DMS114 treated with DMSO at 0.1 percent for 48 hours (cell line): Measurements from ENCODE around the gene TBX2.
"Not testable (repeated sequence)": the region's sequence is repeated elsewhere in the genome, so short reads cannot be mapped to it uniquely, and the experiment has no call there.

ENCODE experiments used
- DNase-seq: peaks from one replicate; lab custom pipeline; 2025; ENCODE audit not compliant: unreplicated experiment; lab: John Stamatoyannopoulos, UW

TBX2 gene

GRCh38 chr17:61427567-61427966 lies 27.9 kb downstream of the TBX2 start:
- DNase-seq = no peak

GRCh38 chr17:61429274-61429673 lies 29.6 kb downstream of the TBX2 start:
- no peak for DNase-seq

- not testable (repeated sequence) for DNase-seq
Measured at GRCh38 chr17:61429831-61430230, 30.2 kb downstream of the TBX2 start.

GRCh38 chr17:61431594-61432311 lies 32.1 kb downstream of the TBX2 start:
- DNase-seq = no peak

- no peak for DNase-seq
Measured at GRCh38 chr17:61436273-61436672, 36.6 kb downstream of the TBX2 start.

GRCh38 chr17:61436995-61437704 lies 37.5 kb downstream of the TBX2 start:
- no peak for DNase-seq

GRCh38 chr17:61440697-61441096 lies 41.1 kb downstream of the TBX2 start:
- DNase-seq = no peak

- not testable (repeated sequence) for DNase-seq
Measured at GRCh38 chr17:61441507-61441906, 41.9 kb downstream of the TBX2 start.

- no peak for DNase-seq
Measured at GRCh38 chr17:61442136-61442775, 42.6 kb downstream of the TBX2 start.

- DNase-seq = no peak
Measured at GRCh38 chr17:61442878-61443474, 43.3 kb downstream of the TBX2 start.

GRCh38 chr17:61443475-61443882 lies 43.8 kb downstream of the TBX2 start:
- DNase-seq = no peak

- DNase-seq = no peak
Measured at GRCh38 chr17:61444075-61444474, 44.4 kb downstream of the TBX2 start.

GRCh38 chr17:61444831-61445230 lies 45.2 kb downstream of the TBX2 start:
- DNase-seq = no peak

- no peak for DNase-seq
Measured at GRCh38 chr17:61447358-61447757, 47.7 kb downstream of the TBX2 start.

GRCh38 chr17:61448042-61448441 lies 48.4 kb downstream of the TBX2 start:
- no peak for DNase-seq

- DNase-seq = not testable (repeated sequence)
Measured at GRCh38 chr17:61449140-61449539, 49.5 kb downstream of the TBX2 start.

GRCh38 chr17:61449707-61450640 lies 50.3 kb downstream of the TBX2 start:
- no peak for DNase-seq

GRCh38 chr17:61450641-61451537 lies 51.2 kb downstream of the TBX2 start:
- no peak for DNase-seq

GRCh38 chr17:61451538-61452300 lies 52.1 kb downstream of the TBX2 start:
- no peak for DNase-seq
